Upper lobe of left lung (tissue), 4 donors: ENCODE data around the gene DLGAP1.

Experiments used
- CTCF ChIP-seq, 6 experiments: fragments of 450-650 bp in 4 of 6; fragments of 200-600 bp in 2 of 6; sonication (generic) in 2 of 6; IDR thresholded peaks; one replicate each; pipeline ENCODE4 v1.5.1; 2016 to 2019; ENCODE audit warnings: antibody characterized with exemption in 6 of 6
- EP300 ChIP-seq, 4 donors: sonication (generic); formaldehyde crosslinking; IDR thresholded peaks; one replicate each; pipeline ENCODE4 v1.5.1; 2017; ENCODE audit warnings: antibody characterized with exemption in 4 of 4, control low read depth in 2 of 4
- POLR2A ChIP-seq, 4 donors: fragments of 450-650 bp; IDR thresholded peaks; one replicate each; pipeline ENCODE4 v1.5.1; 2016 to 2017; ENCODE audit warnings: antibody characterized with exemption in 4 of 4, mild to moderate bottlenecking in 2 of 4
- POLR2AphosphoS5 ChIP-seq, 2 donors: sonication (generic); formaldehyde crosslinking; IDR thresholded peaks; one replicate each; pipeline ENCODE4 v1.5.1; 2017; ENCODE audit warnings: antibody characterized with exemption in 2 of 2

- TF ChIP-seq CTCF (IDR thresholded peaks at IDR 0.05) (no peak), POLR2AphosphoS5 (IDR thresholded peaks at IDR 0.05) (no peak), POLR2A (IDR thresholded peaks at IDR 0.05) (no peak), EP300 (IDR thresholded peaks at IDR 0.05) (no peak)
These were observed 662.4 kb downstream of the DLGAP1 start for GRCh38 chr18:3792711-3793110.
